SK-N-DZ (cell line): ENCODE data around the gene FAM110A.
"Not testable (repeated sequence)": the region's sequence is repeated elsewhere in the genome, so short reads cannot be mapped to it uniquely, and the experiment has no call there.

Experiments
- DNase-seq: peaks from one replicate; pipeline ENCODE4 v3.0.0-alpha.2; 2015; ENCODE audit warnings: low spot score

Gene FAM110A

DNA sequence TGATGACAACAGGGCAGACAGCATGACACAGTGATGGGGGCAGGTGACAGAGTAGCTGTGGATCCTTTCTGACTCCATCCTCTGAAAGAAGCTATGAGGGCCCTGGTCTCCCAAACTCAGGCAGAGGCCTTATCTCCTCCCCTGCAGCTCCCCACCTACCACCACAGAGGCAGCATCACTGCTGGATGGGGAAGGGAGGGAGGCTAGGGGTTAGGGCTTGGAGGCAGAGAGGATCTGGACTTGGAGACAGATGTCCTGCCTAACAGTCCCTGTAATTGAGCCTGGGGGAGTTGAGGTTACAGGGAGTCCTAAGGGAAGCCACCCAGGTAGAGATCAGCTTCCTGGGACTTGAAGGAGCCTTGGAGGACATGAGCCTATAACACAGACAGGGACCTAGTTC, 37.9 kb downstream of the FAM110A start:
- DNase-seq = no peak

DNA sequence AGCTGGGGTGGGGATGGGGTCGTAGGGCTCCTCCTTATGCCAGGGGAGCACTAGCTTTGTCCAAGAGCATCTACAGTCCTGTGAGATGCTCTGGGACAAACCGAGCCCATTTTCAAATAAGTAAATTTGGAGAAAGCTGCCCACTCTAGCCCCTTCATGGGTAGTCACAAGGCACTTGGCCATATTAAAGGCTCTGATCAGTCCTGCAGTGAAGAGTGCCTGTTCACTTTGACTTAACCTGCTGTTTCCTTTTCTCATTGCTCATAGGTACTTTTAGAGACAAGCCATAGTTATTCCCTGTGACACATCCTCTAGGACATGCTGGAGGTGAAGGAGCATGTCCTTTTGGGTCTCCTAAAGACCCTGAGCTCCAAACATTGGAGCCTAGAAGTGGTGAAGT, 38.4 kb downstream of the FAM110A start:
- DNase-seq = no peak

DNA sequence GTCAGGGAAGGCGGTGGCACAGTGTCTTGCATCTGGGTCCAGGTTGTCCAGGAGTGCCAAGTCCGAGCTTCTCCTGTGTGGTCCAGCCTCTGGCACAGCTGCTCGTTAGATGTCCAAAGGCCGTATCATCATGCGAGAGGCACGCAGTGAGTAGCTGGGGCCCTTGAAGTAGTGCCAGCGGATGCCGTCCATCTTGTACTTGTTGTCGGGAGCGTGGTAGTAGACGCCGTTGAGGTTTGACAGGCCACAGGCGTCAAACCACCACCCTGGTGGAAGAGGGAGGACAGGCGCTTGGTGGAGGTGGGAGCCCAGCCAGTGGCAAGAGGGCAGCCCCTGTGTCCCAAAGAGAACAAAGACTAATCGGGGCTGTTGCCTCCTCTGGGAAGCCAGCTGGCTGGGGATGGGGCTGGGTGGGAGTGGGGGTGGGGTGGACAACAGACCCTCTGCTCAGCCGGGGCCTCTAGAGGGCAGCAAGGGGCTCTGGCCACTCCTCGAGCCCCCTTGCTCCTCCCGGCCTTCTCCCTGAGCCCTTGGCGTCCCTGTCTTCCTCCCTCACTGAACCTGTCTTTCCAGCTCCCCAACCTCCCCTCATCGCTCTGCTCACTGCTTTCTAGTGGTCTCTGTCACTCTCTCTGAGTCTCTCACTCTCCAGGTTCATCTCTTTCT, 39.5 kb downstream of the FAM110A start:
- DNase-seq = peak; percentile 34

DNA sequence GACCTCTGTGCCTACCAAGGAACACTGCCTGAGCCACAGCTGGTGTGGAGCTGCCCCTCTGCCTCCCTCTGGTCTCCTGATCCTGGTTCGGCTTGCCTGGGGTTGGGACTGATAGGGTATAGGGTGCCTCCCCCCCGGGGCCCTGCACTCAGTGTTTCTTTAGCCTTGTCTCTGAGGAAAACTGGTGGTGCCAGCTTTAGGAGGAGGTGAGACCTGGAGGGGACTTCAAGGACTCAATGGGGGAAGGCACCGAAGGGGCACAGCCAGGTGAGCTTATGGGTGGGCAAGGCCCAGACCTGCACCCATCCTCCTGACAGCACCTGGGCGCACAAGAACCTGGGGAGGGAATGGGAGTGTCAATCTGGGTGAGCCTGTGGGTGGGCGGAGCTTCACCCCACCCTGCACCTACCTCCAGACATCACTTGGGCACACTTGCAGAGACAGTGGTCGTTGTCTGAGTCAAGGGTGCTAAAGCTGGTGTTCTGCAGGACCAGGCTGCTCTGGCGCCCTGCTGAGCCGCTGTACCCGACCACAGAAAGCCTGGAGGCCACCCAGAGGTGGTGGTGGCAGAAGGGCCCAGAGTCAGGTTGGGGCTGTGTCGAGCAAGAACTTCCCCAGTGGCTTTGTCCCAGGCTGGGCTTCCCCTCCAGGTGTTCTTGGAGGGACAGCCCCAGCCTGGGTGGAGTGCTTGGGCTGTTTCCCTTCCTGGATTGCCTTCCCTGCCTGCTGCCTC, 40.5 kb downstream of the FAM110A start:
- no peak for DNase-seq

DNA sequence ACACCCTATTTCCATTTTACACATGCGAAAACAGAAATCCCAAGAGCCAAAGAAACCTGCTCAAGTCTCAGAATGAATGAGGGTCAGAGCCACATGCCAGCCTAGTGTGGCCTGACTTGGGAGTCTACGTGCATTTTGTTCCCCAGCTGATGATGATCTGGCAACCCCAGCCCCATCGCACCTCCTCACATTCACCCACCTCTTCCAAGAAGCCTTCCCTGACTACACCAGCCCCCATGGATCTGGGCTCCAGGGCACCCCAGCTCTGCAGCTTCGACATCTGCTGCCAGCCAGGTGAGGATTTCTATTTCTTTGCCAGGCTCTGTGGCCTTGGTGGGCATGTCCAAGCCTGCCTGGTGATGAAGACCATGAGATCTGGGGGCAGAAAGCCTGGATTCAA, 41.6 kb downstream of the FAM110A start:
- no peak for DNase-seq

DNA sequence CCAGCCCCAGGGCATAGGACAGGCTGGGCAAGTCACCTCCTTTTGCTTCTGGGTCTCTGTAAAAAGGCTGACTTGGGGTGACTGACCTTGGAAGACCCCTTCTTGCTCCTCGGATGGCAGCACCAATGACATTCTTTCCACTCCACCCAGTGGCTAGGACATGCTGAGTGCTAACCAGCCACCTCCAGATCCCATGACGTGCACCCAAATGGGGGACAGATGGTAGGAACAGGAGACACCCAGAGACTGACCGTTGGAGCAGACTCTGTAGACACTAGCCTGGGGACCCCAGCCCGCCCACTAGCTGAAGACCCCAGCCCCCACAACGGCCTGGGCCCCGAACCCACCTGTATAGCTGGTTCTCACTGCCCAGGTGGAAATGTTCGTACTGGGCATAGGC, 44.3 kb downstream of the FAM110A start:
- DNase-seq = no peak

DNA sequence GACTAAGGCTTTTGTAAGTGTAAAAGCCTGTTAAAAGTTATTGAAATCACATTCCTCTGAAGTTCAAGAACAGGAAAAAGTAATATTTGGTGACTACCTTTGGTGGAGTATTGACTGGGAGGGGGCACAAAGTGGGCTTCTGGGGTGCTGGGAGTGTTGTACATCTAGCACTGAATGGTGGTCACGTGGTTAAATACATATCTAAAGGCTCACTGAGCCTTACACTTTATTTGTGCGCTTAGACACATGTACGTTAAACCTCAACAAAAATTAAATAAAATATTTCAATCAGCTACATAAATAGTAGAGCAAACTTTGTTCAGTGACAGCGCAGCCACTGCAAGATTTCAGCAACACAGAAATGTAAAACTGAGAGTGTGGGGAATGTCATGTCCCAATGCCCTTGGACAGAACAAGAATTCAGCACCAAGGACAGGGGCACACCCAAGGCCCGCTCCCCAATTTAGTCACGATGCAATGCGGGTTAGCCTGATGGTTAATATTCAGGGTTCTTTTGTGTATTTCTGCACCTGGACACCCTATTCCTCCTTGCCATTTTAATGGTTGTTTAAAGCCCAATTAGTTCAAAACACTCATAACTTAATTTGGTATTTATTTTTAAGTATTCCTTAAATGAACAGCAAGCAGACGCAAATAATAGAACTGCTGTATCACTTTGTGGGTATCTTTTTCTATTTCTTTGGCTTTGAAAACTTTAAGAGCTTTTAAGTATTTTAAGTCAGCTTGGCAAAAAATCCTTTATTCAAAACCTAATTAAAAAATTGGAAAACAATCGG, 45.2 kb downstream of the FAM110A start:
- DNase-seq = no peak

DNA sequence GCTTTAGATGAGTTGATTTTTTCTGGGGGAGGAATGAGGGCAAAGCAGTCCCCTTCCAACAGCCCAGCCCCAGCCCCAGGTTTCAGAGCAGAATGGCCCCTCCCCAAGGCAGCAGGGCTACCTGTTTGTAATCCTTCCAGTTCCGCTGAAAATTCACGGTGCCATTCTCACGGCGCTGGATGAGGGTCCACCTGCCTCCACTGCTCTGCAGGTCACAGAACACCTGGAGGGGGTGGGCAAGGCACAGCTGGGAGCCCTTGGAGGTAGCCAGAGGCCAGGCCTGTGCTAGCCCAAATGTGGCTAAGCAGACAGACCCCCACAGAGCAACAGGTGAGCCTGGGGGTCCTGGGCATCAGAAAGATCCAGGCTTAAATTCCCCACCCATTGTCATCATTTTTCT, 46.1 kb downstream of the FAM110A start:
- DNase-seq = no peak

DNA sequence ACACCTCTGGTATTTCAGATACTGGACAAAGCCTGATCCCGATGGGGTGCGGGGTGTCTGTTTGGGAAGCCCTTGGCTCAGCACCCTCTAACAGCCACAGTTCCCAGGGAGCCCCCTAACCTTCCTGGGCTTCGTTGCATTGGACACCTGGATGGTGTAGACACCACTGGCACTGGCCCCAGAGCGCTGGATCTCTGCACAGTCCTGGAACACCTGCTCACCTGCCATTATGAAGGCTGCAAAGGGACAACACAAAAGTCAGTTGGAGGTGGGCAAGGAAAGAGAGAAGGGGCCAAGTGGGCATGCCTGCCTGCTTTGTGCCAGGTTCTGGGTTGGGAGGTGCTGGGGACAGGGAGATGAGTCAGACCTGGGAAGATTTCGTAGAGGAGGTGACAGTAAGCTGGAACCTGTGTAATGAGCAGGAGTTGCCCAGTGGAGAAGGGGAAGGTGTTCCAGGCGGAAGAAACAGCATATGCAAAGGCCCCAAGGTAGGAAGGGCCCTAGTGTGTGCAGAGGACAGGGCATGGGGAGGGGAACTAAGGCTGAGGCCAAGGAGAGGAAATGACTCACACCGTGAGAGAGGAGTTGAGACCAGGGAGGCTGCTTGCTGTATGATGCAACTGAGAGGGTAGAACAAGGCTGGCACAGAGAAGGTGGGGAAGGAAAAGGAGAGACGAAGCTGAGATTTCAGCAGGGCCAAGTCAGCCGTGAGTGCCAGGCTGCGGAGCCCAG, 47.7 kb downstream of the FAM110A start:
- DNase-seq = no peak

DNA sequence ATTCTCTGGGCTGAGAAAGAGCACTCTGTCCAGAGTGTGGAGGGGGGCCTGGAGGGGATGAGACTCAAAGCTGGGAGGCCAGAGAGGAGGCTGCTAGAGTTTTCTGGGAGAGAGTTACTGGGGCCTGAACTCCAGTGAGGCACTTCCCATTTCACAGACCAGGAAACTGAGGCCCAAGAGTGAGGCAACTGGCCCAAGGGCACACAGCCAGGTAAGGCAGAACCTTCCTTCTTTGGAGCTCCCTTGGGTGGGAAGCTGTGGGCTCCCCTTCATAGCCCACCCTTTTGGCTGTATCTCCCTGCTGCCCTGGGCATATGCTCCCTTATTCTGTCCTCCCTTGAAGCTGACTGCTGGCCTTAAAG, 48.2 kb downstream of the FAM110A start:
- no peak for DNase-seq

DNA sequence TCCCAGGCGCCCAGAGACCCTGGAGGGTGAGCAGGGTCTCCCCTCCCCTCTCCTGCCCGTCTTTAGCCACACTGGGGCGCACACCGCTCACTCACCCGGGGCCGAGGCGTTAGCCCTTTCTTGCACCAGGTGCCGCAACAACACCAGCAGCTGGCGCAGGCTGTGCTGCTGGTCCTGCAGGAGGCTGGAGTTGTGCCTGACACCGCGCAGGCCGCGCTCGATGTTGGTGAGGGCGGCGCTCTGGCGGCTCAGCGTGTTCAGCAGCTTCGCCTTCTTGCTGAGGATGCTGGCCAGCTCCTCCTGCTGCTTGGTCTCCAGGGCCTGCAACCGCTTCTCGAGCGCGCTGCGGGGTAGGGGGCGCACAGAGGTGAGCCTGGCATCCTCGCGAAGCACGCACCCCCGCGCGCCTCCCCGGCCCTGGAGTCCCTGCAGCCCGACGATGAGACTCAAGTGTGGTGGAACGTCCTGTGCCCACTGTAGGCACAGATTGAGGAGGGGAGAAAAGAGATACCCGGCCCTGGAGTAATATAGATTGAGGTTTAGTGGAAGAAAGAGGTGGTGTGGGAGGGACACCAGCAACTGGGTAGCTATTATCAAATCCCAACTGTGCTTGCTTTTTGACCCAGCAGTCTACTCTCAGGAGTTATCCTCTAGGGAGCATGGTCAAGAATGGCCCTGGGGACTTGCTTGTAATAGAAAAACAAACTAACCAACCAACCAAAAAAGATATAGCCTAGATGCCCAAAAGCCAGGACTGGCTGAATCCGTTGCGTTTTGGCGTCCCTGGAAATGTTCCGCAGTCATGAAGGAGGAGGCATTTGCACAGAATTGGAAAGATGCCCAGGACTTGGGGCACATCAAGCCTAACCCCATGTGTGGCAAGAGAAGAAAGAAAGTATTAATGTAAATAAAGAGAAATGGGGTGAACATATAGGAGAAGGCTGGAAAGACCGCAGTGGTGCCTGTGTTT, 51.8 kb downstream of the FAM110A start:
- peak; percentile 70 for DNase-seq

DNA sequence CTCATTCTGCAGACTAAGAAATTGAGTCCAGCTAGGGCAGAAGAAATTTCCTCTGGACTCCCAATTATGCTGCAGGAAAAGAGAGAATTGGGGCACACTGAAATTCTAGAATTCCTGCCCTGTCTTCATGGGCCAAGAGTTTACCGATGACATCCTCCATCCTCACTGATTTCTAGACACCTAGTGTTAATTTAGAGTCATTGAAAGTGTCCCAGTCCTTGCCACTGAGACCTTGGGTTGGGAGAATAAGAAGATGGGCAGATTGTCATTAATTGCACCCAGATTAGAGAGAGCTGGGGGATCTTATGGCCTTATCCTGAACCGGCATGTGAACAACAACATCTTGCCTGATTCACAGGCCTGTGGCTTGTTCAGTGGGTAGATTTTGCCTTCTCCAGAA, 53.6 kb downstream of the FAM110A start:
- DNase-seq = no peak

DNA sequence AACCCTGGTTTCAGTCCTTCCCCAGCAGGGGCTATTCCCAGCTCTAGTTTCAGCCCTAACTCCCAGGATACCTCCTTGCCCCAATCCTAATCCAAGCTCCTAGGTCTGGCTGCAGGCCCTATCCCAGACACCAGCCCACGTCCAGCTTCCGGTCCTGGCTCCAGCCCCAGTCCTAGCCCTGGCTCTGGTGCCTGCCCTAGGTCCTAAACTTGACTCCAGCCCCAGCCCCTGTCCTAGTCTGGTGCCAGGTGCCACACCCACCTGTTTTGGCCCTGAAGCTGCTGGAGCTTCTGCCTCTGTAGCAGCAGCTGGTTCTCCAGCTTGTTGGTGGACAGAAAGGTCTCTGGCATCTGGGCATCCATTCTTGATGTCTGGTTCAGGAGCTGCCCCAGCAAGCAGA, 54.5 kb downstream of the FAM110A start:
- no peak for DNase-seq

DNA sequence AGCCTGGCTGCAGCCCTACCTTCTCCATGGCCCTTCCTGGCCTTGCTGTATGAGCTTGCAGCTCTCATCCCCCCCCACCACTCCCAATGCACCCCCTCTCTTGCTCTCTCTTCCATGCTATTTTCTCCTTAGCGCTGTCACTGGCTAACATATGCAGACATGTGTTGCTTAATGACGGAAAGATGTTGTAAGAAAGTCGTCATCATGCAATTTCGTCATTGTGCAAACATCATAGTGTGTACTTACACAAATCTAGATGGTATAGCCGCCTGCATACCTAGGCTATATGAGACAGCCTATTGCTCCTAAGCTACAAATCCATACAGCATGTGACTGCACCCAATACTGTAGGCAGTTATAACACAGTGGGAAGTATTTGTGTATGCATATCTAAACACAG, 55.6 kb downstream of the FAM110A start:
- no peak for DNase-seq

DNA sequence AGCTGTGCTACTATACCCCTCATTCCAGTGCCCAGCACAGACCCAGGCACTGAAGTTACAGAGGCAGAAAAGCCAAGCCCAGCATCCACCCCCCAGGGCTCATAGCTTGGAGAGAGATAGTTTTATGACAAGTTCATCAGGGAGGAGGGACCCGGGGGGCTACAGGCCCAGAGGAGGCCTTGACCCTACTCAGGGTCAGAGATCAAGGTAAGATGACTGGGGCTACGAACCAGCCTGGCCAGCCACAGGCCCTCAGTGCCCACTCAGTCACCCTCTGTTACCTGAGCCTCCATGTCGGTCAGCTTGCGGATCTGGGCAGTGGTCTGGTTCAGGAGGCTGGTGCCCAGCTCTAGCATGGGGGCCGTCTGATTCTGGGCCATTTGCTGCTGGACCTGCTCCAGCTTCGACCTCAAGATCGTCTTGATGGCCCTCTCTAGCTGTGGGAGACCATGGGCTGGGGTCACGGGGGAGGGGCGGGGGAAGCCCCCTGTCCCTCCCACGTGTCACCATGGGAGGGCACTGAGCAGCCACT, 56.5 kb downstream of the FAM110A start:
- no peak for DNase-seq

DNA sequence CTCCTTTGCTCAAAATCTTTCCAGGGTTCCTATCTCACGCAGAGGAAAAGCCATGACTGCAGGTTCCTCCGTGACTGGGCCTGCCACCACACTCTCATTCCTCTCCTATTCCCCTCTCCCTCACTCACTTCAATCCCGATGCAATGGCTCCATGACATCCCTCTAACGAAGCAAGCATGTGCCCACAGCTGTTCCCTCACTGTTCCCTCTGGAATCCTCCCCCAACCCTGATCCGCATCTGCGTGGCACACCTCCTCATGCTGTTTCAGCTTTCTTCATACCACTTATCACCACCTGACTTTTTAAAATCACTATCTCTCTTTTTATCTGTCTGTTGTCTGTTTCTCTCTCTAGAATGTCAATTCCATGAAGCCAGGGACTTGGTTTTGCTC, 57.1 kb downstream of the FAM110A start:
- no peak for DNase-seq

DNA sequence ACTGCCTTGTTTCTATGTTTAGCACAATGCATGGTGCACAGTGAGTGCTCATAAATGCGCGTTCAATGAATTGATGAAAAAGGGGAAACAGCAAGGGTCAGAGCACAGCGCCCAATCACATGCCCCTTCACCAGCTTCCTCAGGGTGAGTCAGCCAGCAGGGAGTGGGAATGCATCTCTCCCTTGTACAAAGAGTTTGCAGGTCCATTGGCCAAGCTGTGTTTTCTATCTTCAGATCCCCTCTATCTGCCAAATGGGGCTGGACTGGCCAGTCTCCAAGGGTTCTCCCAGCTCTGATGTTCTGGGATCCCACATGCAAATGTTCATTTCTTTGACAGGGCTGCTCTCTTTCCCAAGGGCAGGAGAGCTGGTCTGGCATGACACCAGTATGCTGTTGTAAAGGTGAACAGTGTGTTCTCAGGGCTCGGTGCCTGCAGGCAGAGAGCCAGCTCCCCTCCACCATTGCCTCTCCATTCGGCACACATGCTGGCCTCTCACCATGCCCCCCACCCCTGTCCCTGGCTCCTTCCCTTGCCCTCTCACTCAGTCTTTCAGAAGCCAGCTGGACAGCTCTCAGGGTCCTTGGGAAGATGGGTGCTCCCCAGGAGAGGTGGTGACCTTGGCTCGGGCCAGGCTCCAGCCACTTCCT, 57.7 kb downstream of the FAM110A start:
- no peak for DNase-seq

DNA sequence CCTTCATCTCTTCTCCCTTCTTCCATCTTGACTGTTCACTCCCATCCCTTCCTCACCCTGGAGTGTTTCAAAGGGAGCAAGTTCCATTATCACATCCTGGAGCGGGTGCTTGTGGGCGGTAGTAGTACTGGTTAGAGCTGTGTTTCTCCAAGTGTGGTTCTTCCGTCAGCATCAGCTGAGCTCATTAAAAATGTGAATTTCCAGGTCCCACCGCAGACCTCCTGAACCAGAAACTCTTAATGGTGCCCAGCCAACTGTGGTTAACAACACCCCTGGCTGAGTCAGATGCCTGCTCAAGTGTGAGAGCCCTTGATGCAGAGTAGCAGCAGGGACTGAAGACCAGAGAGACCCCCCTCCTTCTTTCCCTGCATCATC, 58.2 kb downstream of the FAM110A start:
- no peak for DNase-seq

DNA sequence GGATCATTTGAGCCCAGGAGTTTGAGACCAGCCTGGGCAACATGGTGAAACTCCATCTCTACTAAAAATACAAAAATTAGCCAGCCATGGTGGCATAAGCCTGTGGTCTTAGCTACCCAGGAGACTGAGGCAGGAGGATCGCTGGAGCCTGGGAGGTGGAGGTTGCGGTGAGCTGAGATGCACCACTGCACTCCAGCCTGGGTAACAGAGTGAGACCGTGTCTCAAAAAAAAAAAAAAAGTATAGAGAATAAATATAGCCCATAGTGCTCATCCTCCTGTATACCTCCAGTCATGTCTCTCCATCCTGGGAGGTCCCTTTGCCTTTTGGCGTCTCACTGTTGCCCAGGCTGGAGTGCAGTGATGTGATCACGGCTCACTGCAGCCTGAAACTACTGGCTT, 58.9 kb downstream of the FAM110A start:
- not testable (repeated sequence) for DNase-seq
